Activated CD4-positive, alpha-beta memory T cell treated with anti-CD3 and anti-CD28 coated beads, Interleukin-2, amount 10 ng/mL, durations not matched to agents 7 days and 5 days (primary cell): Measurements from ENCODE around the gene TTC16. TPM values are rescaled to one million over a fixed set of nuclear protein-coding genes. Genes with fewer than 3 reads are reported as not detected.
A peak's percentile ranks its signal among the peaks of the same experiment; 100 is the strongest.

Source experiments
- CTCF ChIA-PET: fragments of 350-600 bp; sonication (Branson Sonifier 250); formaldehyde crosslinking; loops from one replicate; lab custom pipeline; 2021; ENCODE audit warnings: antibody characterized with exemption, inconsistent platforms; lab: Charles Lee
- POLR2A ChIA-PET: fragments of 350-600 bp; sonication (Branson Sonifier 250); formaldehyde crosslinking; loops from one replicate; lab custom pipeline; 2021; ENCODE audit warnings: antibody characterized with exemption; lab: Charles Lee
- DNase-seq: peaks from one replicate; pipeline ENCODE4 v3.0.0-alpha.2; 2020
- H3K27ac Mint-ChIP-seq: one replicate; pipeline ENCODE4 v1.8.0; 2021; ENCODE audit warnings: mild to moderate bottlenecking, mixed read lengths
- H3K27me3 Mint-ChIP-seq: one replicate; pipeline ENCODE4 v1.8.0; 2021; ENCODE audit warnings: mixed read lengths
- H3K36me3 Mint-ChIP-seq: one replicate; pipeline ENCODE4 v1.8.0; 2021; ENCODE audit warnings: low read depth, mixed read lengths
- H3K4me1 Mint-ChIP-seq: one replicate; pipeline ENCODE4 v1.8.0; 2021; ENCODE audit warnings: mixed read lengths
- H3K4me3 Mint-ChIP-seq: one replicate; pipeline ENCODE4 v1.8.0; 2021; ENCODE audit warnings: mild to moderate bottlenecking, mixed read lengths
- H3K9me3 Mint-ChIP-seq: one replicate; pipeline ENCODE4 v1.8.0; 2021; ENCODE audit warnings: mixed read lengths
- total RNA-seq, 2 experiments: library from RNA; stranded (reverse); gene quantifications; one replicate each; pipeline ENCODE4 v1.2.3, GENCODE V29; 2021

Gene TTC16
- total RNA-seq, 2 experiments from 2014 or later, result 5.0 to 5.2 TPM

- POLR2A ChIA-PET, result no interaction called here
Observed at GRCh38 chr9:127686461-127687393, 29.2 kb upstream of the TTC16 start.

DNA sequence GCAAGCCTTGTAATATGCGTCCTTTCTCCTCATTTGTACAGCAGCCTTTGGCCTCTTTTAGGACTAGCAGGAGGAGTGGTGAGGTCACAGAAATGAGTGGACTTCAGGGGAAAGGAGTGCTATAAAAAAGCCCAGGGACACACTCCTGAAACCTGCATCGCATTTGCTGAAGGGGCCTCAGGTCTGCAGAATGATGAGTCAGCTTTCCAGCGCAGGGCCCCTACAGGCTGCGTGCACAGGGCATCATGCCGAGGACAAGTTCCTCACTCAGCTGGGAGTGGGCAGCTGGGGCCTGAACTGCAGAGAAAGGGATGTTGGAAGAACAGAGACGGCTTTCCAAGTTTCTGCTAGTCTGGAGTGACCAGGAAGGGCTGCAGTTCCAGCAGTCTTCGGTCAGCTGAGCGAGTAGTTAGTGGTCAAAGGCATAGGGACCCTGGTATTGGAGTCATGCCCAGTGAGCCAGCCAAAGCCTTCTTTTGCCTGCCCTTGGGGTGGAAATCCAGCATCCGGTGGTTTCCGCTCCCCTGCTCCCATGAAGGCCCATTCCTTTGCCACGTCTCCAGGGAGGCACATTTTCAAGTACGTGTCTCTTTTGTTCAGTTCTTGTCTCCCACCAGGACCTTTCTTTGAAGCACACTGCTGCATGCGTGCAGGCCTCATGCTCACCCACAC is 26.4 kb upstream of the TTC16 start:
- no peaks in the 10 kb centered on the region for H3K36me3 Mint-ChIP-seq
- no peak for DNase-seq
- ChIA-PET POLR2A (no interaction called here), CTCF (interaction anchor here (1.0 kb wide), 1 partner anchor 45 kb away, joined by 3 read pairs; the partner anchor contains the start of gene TOR2A)
- no peak overlapping the region for H3K4me3 Mint-ChIP-seq
- H3K9me3 Mint-ChIP-seq, result no peaks in the 10 kb centered on the region
- no peaks in the 10 kb centered on the region for H3K4me1 Mint-ChIP-seq
- no peaks in the 10 kb centered on the region for H3K27me3 Mint-ChIP-seq
- H3K27ac Mint-ChIP-seq, result no peak overlapping the region

More at GRCh38 chr9:127686461-127687393, 29.2 kb upstream of the TTC16 start:
- H3K27me3 Mint-ChIP-seq, result no peaks in the 10 kb centered on the region
- DNase-seq, result no peak
- no peaks in the 10 kb centered on the region for H3K36me3 Mint-ChIP-seq
- H3K4me3 Mint-ChIP-seq, result no peak overlapping the region
- CTCF ChIA-PET, result interaction anchor here (1.2 kb wide), 1 partner anchor 48 kb away, joined by 5 read pairs; the partner anchor contains the start of gene TOR2A
- H3K9me3 Mint-ChIP-seq, result no peaks in the 10 kb centered on the region
- H3K27ac Mint-ChIP-seq, result no peak overlapping the region
- no peaks in the 10 kb centered on the region for H3K4me1 Mint-ChIP-seq

- Mint-ChIP-seq H3K27ac (no peak overlapping the region), H3K36me3 (no peaks in the 10 kb centered on the region), H3K9me3 (no peaks in the 10 kb centered on the region), H3K27me3 (no peaks in the 10 kb centered on the region), H3K4me1 (no peaks in the 10 kb centered on the region), H3K4me3 (no peak overlapping the region)
- ChIA-PET CTCF (interaction anchor here (1.0 kb wide), 1 partner anchor 44 kb away, joined by 3 read pairs; the partner anchor contains the start of gene TOR2A), POLR2A (no interaction called here)
- DNase-seq, result no peak
Observed at GRCh38 chr9:127690735-127691134, 25.1 kb upstream of the TTC16 start.

- POLR2A ChIA-PET, result interaction anchor here (0.6 to 0.7 kb wide), 2 partner anchors 74 to 324 kb away, joined by 3 read pairs; no protein-coding TSS in a partner anchor
- CTCF ChIA-PET, result no interaction called here
- DNase-seq, result no peak
- Mint-ChIP-seq H3K27ac (no peak overlapping the region), H3K9me3 (no peaks in the 10 kb centered on the region), H3K36me3 (no peaks in the 10 kb centered on the region), H3K4me3 (no peak overlapping the region), H3K27me3 (no peaks in the 10 kb centered on the region), H3K4me1 (no peaks in the 10 kb centered on the region)
Observed at GRCh38 chr9:127692071-127692470, 23.8 kb upstream of the TTC16 start.

- Mint-ChIP-seq H3K4me1 (no peaks in the 10 kb centered on the region), H3K9me3 (no peaks in the 10 kb centered on the region), H3K4me3 (no peak overlapping the region), H3K36me3 (no peaks in the 10 kb centered on the region), H3K27me3 (no peaks in the 10 kb centered on the region), H3K27ac (no peak overlapping the region)
- ChIA-PET CTCF (no interaction called here), POLR2A (interaction anchor here (0.6 kb wide), 1 partner anchor 257 kb away, joined by 3 read pairs; no protein-coding TSS in a partner anchor)
- no peak for DNase-seq
Observed at GRCh38 chr9:127693143-127693542, 22.7 kb upstream of the TTC16 start.

DNA sequence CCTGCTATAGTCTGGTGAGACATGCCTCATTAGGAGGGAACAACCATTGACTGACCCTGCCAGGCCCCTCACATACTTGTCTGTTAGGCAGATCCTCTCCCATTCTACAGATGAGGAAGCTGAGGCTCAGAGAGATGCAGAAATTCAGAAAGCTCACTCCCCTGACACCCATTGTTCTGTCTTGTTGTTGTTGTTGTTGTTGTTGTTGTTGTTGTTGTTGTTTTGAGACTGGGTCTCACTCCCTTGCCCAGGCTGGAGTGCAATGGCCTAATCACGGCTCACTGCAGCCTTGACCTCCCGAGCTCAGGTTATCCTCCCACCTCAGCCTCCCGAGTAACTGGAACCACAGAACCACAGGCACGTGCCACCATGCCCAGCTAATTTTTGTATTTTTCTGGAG is 22.2 kb upstream of the TTC16 start:
- H3K4me1 Mint-ChIP-seq, result no peaks in the 10 kb centered on the region
- no peaks in the 10 kb centered on the region for H3K27me3 Mint-ChIP-seq
- no peak overlapping the region for H3K27ac Mint-ChIP-seq
- ChIA-PET POLR2A (interaction anchor here (0.6 kb wide), 1 partner anchor 257 kb away, joined by 3 read pairs; no protein-coding TSS in a partner anchor), CTCF (no interaction called here)
- no peaks in the 10 kb centered on the region for H3K36me3 Mint-ChIP-seq
- DNase-seq, result no peak
- no peaks in the 10 kb centered on the region for H3K9me3 Mint-ChIP-seq
- no peak overlapping the region for H3K4me3 Mint-ChIP-seq

DNA sequence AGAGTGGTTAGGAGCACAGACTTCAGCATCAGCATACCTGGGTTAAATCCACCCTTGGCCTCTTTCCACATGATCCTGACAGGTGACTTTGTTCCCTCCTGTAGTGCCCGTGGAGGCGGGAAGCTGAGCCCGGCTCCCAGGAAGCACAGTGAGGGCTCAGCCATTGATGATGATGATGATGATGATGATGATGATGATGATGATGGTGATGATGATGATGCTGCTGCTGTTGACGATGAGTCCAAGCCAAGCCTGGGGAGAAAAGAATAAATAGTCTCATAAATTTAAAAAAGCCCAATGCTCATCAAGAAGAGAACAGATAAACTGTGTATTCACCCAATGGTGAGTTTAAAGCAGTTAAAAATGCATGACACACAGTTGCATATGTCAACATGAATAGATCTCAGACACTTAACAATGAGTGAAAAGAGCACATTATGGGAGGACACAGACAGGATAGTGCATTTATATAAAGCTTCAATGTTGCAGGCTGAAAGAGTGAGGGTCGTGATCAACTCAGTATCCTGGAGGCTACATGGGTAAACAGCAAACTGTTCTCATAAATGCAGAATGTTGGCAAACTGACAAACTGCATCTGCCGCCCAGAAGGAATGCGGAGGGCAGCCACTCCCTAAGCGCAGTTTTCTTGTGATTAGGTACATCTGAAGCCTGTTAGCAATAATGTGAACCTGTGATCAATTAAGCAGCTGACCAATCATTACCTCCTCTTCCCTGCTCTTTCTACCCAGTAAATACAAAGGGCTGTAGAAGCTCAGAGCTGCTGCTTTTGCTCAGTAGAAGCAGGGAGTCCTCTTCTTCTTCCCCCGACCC is 20.8 kb upstream of the TTC16 start:
- H3K36me3 Mint-ChIP-seq, result no peaks in the 10 kb centered on the region
- H3K4me1 Mint-ChIP-seq, result peaks cover 12% of the 10 kb centered on the region
- H3K4me3 Mint-ChIP-seq, result no peak overlapping the region
- no peak overlapping the region for H3K27ac Mint-ChIP-seq
- ChIA-PET CTCF (no interaction called here), POLR2A (no interaction called here)
- no peaks in the 10 kb centered on the region for H3K27me3 Mint-ChIP-seq
- no peaks in the 10 kb centered on the region for H3K9me3 Mint-ChIP-seq
- no peak for DNase-seq

DNA sequence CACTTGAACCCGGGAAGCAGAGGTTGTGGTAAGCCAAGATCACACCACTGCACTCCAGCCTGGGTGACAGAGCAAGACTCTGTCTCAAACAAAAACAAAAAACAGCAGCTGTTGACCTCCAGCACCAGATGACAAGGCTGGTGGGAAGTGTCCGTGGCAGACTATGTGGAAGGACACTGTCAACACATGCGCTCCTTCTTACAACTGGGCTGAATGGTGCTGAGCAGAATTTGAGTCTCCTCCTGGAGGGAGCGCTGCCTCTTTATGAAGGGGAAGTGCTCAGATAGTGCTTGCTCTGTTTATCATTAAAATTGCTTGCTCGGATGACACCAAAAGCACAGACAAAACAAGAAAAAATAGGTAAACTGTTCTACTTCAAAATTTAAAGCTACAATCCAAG is 18.3 kb upstream of the TTC16 start:
- Mint-ChIP-seq H3K36me3 (no peaks in the 10 kb centered on the region), H3K9me3 (no peaks in the 10 kb centered on the region), H3K27ac (no peak overlapping the region), H3K27me3 (no peaks in the 10 kb centered on the region), H3K4me1 (peaks cover 15% of the 10 kb centered on the region), H3K4me3 (no peak overlapping the region)
- CTCF ChIA-PET, result interaction anchor here (1.0 kb wide), 1 partner anchor 37 kb away, joined by 4 read pairs; the partner anchor contains the start of gene TOR2A
- POLR2A ChIA-PET, result interaction anchor here (1.0 to 1.3 kb wide), 2 partner anchors 14 to 15 kb away, joined by 3 read pairs; no protein-coding TSS in a partner anchor
- DNase-seq, result no peak

DNA sequence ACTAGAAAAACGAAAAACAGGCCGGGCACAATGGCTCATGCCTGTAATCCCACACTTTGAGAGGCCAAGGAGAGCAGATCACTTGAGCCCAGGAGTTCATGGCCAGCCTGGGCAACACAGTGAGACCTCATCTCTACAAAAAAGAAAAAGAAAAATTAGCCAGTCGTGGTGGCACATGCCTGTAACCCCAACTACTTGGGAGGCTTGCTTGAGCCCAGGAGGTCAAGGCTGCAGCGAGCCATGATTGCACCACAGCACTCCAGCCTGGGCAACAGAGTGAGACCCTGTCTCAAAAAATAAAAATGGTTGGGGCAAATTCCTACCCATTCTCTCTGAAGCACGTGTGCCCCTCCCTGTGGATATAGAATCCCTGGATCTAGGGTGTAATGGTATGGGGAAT is 17.5 kb upstream of the TTC16 start:
- ChIA-PET POLR2A (interaction anchor here (1.0 to 1.3 kb wide), 2 partner anchors 14 to 15 kb away, joined by 3 read pairs; no protein-coding TSS in a partner anchor), CTCF (interaction anchor here (0.8 to 1.0 kb wide), 2 partner anchors 18 to 36 kb away, joined by 4 to 5 read pairs; partner anchors contain the start of genes TOR2A and TTC16)
- Mint-ChIP-seq H3K27ac (no peak overlapping the region), H3K4me3 (no peak overlapping the region), H3K9me3 (no peaks in the 10 kb centered on the region), H3K27me3 (no peaks in the 10 kb centered on the region), H3K4me1 (peaks cover 15% of the 10 kb centered on the region), H3K36me3 (no peaks in the 10 kb centered on the region)
- no peak for DNase-seq

- ChIA-PET CTCF (interaction anchor here (0.8 kb wide), 1 partner anchor 17 kb away, joined by 5 read pairs; the partner anchor contains the start of gene TTC16), POLR2A (no interaction called here)
- peaks cover 15% of the 10 kb centered on the region for H3K4me1 Mint-ChIP-seq
- H3K9me3 Mint-ChIP-seq, result no peaks in the 10 kb centered on the region
- DNase-seq, result peak; percentile 90
- H3K36me3 Mint-ChIP-seq, result no peaks in the 10 kb centered on the region
- H3K27me3 Mint-ChIP-seq, result no peaks in the 10 kb centered on the region
- H3K4me3 Mint-ChIP-seq, result peak overlapping the region; percentile 59
- H3K27ac Mint-ChIP-seq, result peak overlapping the region; percentile 31
Observed at GRCh38 chr9:127698985-127699670, 16.8 kb upstream of the TTC16 start.

GRCh38 chr9:127700140-127700539 is 15.7 kb upstream of the TTC16 start:
- no peaks in the 10 kb centered on the region for H3K27me3 Mint-ChIP-seq
- peak overlapping the region; percentile 22 for H3K4me3 Mint-ChIP-seq
- POLR2A ChIA-PET, result interaction anchor here (1.2 to 1.5 kb wide), 2 partner anchors 16 to 144 kb away, joined by 3 read pairs; partner anchors contain the start of gene TTC16
- CTCF ChIA-PET, result no interaction called here
- peaks cover 15% of the 10 kb centered on the region for H3K4me1 Mint-ChIP-seq
- H3K36me3 Mint-ChIP-seq, result no peaks in the 10 kb centered on the region
- no peak for DNase-seq
- peak overlapping the region; percentile 9 for H3K27ac Mint-ChIP-seq
- H3K9me3 Mint-ChIP-seq, result no peaks in the 10 kb centered on the region
